ENCODE data around the gene MIR17HG.
A peak's percentile ranks its signal among the peaks of the same experiment; 100 is the strongest.
"Not testable (repeated sequence)": the region's sequence is repeated elsewhere in the genome, so short reads cannot be mapped to it uniquely, and the experiment has no call there.

MIR17HG gene

GRCh38 chr13:91347996-91348905, 764 bp downstream of the MIR17HG start:
- DNase-seq: peak; percentile 57

DNA sequence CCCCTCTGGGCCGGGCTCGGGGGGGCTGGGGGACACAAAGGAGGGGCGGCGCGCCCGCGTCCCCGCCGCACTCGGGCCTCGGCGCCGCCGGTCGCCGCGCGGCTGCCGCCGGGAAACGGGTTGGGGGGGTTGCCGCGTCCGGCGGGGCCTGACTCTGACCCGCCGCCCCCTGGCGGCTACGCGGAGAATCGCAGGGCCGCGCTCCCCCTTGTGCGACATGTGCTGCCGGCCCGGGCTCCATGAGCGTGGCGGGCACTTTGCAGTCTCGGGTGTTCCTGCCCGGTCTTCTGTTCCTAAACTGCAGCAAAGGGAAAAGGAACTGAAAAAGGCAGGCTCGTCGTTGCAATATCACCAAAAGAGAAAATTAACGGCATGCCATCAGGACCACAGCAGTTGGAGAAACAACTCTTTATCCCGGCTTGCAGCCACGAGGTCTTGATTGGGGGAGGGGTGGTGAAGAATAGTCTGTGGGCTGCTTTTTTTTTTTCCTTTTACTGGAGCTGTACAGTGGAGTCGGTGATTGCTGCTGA, 1.5 kb downstream of the MIR17HG start:
- DNase-seq: peak; percentile 87

GRCh38 chr13:91349992-91350911, 2.8 kb downstream of the MIR17HG start:
- no peak for DNase-seq

DNA sequence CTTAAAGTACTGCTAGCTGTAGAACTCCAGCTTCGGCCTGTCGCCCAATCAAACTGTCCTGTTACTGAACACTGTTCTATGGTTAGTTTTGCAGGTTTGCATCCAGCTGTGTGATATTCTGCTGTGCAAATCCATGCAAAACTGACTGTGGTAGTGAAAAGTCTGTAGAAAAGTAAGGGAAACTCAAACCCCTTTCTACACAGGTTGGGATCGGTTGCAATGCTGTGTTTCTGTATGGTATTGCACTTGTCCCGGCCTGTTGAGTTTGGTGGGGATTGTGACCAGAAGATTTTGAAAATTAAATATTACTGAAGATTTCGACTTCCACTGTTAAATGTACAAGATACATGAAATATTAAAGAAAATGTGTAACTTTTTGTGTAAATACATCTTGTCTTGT, 3.6 kb downstream of the MIR17HG start:
- no peak for DNase-seq

DNA sequence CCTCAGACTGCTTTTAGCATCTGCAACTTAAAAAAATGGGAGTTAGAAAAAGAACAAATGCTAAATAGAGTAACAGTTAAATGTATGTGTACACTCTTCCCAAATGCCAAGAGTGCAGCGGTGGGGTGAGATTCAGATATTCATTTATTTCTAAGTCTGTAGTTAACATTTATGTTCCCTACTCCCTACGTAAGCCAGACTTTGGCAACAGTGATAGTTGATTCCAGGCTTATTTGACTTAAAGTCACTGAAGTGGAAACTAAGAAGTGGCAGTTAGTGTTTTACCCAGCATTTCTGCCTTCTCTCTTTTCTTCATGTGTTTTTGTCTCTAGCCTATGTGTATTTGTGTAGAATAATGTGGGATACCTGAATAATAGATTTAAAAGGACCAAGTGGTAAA, 4.5 kb downstream of the MIR17HG start:
- DNase-seq: no peak

DNA sequence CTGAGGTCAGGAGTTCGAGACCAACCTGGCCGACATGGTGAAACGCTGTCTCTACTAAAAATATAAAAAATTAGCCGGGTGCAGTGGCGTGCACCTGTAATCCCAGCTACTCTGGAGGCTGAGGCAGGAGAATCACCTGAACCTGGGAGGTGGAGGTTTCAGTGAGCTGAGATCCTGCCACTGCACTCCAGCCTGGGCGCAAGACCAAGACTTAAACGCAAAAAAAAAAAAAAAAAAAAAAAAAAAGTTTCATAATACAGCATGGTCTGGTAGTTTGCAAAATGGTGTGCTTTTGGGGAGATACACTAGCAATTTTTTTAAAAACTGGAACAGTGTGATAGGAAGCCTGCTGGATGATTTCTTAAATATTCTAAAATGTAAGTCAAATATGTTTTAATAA, 5.4 kb downstream of the MIR17HG start:
- not testable (repeated sequence) for DNase-seq

GRCh38 chr13:91353494-91353893, 6.0 kb downstream of the MIR17HG start:
- DNase-seq: no peak

- no peak for DNase-seq
These were observed 7.8 kb downstream of the MIR17HG start for GRCh38 chr13:91355099-91355825.

DNA sequence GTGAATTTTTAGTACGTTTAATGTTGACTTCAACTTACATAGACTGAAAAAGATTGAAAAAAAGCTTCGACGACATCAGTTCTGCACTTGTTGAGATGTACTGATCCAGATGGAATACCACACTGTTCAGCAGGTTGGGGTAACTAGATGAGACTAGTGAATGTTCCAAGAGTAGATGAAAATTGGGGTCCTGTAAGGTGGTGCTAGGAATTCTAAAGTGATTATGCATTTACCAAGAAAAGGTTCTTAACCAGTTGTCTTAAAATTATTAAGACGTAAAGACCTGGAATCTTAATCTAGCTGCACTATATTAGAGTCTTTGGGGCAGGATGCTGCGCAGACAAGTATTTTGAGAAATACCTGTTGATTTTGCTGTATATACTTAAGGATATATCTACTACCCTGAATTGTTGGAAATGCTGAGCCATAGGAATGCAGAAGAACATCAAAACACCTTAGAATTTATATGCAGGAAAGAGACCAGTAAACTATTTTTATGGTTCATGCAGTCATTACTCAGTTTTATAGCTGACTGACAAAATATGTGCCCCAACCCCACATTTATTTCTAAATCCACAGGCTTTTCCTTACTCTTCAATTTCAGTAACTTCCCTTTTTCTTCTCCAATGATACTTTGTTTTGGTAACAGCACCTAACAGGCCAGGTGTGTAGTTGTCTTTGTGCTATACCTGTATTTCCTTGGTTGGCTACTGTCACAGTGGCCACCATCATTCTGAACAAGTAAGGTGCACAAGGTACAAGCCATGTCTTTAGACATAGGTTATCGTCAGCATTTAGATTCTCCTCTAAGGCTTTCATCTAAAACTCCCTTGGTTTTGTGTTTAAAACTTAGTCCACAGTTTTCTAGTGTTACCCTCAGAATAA, 8.6 kb downstream of the MIR17HG start:
- no peak for DNase-seq

DNA sequence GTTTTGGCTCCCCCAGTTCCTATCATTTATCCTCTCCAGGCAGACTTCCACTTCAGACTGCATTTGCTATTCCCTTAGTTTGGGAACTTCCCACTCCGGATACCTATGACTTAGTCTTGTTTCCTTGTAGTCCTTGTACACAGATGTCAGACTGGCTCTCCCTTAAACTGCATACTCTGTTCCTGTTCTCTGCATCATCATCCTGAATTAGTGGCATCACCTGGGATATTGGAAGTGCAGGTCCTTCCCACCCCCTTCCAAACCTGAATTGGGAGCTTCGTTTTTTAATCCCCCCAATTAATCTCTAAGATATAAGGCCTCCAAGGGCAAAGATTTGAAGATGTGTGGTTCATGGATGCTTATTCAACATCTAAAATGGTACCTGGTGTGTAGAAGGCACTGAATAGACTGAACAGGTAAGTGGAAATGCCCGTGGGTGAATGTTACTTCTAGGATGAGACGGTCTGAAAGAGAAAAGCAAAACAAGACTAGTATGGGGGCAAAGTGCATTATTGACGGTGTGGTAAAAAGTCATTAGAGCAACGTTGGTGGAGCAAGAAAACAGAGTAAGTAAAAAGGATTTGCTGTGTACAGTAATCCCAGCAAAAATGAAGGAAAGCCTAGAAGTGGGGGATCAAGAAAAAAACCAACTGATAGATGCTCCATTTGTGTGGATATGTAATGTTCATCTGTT, 9.6 kb downstream of the MIR17HG start:
- DNase-seq: no peak

GRCh38 chr13:91357613-91358386, 10.3 kb downstream of the MIR17HG start:
- DNase-seq: no peak

DNA sequence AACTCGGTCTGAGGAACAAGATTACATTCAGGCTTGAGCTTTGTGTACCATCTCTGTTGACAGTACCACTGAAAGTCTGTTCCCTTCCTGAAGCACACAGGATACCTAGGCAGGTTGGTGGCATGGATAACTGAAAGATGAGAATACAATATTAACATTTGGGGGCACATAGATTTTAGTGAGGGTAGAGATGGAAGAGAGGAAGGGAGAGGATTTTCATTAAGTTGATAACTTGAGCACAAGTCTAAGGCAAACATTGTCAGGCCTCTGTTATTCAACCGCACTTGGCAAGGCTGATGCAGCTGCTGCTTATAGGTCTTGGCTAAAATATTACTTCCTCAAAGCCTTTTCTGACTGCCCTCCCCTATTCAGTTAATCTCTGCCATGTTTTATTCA, 10.9 kb downstream of the MIR17HG start:
- DNase-seq: no peak

- no peak for DNase-seq
These were observed 11.6 kb downstream of the MIR17HG start for GRCh38 chr13:91359111-91359510.

DNA sequence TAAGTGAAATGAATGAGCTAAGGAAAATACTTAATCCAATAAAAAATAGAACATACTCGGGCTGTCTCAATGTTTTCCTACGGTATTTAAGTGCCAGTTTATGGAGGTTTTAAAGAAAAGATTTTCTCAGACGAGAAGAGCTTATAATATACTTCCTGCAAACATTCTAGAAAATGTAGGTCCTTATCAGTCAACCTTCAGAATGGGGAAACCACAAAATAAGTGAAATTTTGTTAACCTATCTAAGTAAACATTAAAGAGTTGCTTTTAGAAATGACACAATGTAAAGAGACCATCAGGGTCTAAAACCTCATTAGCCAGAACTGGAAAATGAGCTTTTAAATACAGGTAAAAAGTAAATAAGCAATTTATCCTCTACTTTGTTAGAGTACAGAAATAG, 12.1 kb downstream of the MIR17HG start:
- no peak for DNase-seq

DNA sequence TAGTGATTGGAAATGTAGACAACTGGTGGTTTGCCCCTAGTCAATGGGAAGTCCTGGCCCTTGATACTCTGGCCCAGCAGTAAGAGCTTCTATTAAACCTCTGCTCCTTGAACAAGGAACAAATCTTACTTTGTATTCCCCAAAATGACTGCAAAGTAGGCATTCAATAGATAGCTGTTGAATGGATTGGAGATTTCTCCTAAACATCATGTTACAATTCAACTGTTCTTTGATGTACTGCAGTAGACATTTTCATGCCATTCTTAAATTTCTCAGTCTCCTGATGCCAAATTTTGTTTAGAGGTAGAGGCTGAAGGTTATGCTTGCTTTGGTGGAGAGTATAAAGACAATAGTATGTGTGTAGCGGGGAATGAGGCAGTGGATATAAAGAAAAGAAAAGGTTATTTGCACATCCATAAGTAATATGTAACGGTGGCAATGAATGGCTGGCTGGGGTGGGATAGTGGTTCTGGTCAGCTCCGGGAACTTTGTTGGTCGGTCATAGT, 12.8 kb downstream of the MIR17HG start:
- no peak for DNase-seq

DNA sequence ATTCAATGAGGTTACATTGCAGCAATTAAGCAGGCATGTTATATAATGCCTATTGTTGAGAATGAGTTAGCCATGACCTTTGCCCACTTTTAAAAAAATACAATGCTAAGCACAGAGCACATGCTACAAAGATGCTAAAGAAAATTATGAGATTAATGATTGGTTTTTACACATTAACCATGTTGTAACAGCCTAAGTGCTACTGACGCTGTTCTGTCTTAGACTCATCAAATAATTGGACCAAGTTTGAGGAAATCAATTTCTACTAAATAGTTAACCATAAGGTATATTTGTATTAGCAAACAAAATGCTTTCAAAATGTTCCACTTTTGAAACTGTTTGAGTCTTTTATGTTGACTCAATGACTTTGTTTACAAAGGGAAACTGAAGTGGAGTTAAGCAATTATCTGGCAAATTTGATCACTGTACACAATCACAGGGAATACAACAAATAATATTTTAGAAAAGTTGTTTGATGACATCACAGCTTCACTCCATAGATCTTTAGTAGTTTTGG, 14.3 kb downstream of the MIR17HG start:
- DNase-seq: no peak

GRCh38 chr13:91362908-91363307, 15.4 kb downstream of the MIR17HG start:
- no peak for DNase-seq

- DNase-seq: no peak
These were observed 20.6 kb downstream of the MIR17HG start for GRCh38 chr13:91368101-91368500.

DNA sequence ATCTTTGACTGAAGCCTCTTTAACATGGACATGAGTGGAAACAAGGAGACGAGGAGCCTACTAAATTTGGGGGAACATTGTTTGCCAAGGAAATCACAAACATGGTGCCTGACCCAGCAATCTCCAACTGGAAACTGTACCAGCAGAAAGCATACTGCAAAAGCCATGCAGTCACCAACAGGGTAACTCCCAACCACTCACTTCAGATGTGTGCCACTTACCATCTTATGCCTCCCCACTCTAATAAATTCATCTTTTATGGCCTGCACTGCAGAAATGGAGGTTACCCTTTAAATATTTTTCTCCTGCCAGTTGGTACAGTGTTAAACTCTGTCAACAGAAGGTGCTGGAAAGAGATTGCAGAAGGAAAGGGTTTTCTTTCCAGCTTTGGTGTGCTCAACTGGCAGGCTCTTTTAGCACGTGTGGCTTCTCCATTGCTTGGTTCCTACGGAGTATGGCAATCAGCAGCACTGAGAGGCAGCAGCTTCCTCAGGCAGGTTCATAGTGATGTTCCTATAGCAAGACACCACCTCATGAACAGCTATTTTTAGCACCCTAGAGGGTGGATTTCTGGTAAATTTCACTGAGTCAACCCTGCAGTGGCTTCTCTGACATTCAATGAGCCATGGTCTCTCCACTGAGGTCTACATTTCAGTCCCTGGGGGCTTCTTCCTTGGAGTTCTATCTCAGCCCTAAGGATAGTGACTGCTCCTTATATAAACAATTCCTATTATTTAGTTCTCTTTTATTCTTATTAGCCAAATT, 21.4 kb downstream of the MIR17HG start:
- no peak for DNase-seq

All from CD4-positive, alpha-beta T cell treated with Interleukin-4 for 4 hours (primary cell).